HG03103 (cell line): ENCODE measurements around the gene SPG7.
"Not testable (repeated sequence)": the region's sequence is repeated elsewhere in the genome, so short reads cannot be mapped to it uniquely, and the experiment has no call there.

Source experiments
- ATAC-seq: cut with Tn5 transposase; IDR thresholded peaks from one replicate; pipeline ENCODE4 v1.9.1; 2021; ENCODE audit warnings: low read depth; ENCODE audit not compliant: unreplicated experiment

SPG7 gene

GRCh38 chr16:89507834-89508590 lies at the start of gene SPG7:
TSS of gene SPG7 (plus strand) at chr16:89508403. CDS start at chr16:89508418, 15 bp downstream.
- peak; percentile 55 for ATAC-seq

DNA sequence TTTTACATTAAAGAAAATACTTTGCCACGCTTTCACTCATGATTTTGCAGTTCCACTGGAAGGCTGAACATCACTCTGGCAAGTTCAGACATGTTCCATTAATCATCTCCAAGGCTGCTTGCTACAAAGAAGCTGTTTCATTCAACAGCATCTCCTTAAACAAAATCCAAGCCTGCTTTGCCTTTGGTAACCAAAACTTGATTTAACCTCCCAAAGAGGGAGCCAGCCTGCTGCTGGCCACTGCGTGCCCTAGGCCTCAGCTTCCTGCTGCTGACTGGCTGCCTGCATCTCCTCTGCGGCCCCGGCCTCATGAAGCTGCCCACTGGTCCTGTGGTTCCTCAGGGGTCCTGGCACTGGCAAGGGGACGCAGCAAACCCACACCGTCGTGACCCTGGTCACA lies 49.7 kb upstream of the SPG7 start:
- ATAC-seq = no peak

- ATAC-seq = no peak
These were observed 49.2 kb upstream of the SPG7 start for GRCh38 chr16:89458967-89459366.

DNA sequence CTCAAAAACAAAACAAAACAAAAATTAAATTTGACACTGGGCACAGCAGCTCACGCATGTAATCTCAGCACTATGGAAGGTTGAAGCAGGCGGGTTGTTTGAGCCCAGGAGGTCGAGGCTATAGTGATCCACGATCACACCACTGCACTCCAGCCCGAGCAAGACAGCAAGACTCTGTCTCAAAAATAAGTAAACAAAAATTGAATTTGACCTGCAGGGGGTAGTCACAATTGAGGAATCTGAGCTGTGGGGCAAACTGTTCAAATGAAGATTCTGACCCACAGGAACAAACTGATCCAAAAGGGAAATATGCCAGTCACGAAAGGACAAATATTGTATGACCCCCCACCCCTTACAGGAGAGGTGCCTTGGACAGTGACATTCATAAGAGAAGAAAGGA lies 47.6 kb upstream of the SPG7 start:
- no peak for ATAC-seq

DNA sequence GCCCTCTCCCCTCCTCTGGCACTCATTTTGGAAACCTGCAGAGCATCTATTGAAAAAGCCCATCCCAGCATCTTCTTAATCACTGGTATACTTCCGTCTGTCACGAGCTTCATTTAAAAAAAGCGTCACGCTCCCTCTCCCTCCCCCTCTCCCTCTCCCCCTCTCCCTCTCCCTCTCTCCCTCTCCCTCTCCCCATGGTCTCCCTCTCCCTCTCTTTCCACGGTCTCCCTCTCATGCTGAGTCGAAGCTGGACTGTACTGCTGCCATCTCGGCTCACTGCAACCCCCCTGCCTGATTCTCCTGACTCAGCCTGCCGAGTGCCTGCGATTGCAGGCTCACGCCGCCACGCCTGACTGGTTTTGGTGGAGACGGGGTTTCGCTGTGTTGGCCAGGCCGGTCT lies 46.3 kb upstream of the SPG7 start:
- ATAC-seq = not testable (repeated sequence)

DNA sequence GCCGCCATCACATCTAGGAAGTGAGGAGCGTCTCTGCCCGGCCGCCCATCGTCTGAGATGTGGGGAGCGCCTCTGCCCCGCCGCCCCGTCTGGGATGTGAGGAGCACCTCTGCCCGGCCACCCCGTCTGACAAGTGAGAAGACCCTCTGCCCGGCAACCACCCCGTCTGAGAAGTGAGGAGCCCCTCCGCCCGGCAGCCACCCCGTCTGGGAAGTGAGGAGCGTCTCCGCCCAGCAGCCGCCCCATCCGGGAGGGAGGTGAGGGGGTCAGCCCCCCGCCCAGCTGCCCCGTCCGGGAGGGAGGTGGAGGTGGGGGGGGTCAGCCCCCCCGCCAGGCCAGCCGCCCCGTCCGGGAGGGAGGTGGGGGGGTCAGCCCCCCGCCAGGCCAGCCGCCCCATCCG lies 45.6 kb upstream of the SPG7 start:
- ATAC-seq = not testable (repeated sequence)

GRCh38 chr16:89463312-89463711 lies 44.9 kb upstream of the SPG7 start:
- not testable (repeated sequence) for ATAC-seq

GRCh38 chr16:89466920-89467319 lies 41.3 kb upstream of the SPG7 start:
- no peak for ATAC-seq

- no peak for ATAC-seq
These were observed 40.8 kb upstream of the SPG7 start for GRCh38 chr16:89467382-89467781.

DNA sequence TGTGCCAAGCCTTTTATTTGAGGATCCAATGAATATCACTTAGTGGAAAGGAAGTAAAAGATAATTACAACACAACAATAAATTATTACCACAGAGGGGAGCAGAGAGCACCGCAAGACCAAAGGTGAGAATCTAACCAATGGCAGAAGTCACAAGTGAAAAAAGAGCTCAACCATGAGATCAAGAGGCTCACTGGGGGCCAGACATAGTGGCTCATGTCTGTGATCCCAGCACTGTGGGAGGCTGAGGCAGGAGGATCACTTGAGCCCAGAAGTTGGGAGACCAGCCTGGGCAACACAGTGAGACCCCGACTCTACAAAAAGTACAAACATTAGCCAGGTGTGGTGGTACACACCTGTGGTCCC lies 35.5 kb upstream of the SPG7 start:
- no peak for ATAC-seq

DNA sequence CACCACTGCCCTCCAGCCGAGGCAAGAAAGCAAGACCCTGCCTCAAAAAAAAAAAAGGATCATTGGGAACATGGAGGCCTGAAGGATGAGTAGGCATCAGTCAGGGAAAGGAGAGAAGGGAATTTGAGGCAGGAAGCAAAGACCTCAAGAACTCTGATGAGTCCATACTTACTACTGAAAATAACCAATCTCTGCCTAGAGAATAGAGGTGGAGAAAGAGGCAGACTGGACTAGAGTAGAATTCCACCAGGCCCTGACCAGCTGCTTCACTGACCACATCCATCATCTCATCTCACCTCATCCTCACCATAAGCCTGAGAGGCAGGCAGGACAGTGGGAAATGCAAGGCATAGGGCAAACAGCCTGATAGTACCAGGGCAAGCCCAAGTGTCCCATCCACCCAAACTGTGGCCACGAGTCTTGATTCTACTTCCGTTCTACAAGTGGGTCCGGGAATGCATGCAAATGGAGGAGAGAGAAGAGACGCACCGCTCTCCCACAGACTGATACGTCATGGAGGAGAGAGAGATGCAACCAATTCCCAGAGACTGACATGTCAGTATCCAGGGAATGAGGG lies 35.0 kb upstream of the SPG7 start:
- no peak for ATAC-seq

- ATAC-seq = no peak
These were observed 34.3 kb upstream of the SPG7 start for GRCh38 chr16:89473791-89474414.

GRCh38 chr16:89475144-89475543 lies 33.1 kb upstream of the SPG7 start:
- no peak for ATAC-seq

- peak; percentile 21 for ATAC-seq
These were observed 31.8 kb upstream of the SPG7 start for GRCh38 chr16:89476379-89476778.

DNA sequence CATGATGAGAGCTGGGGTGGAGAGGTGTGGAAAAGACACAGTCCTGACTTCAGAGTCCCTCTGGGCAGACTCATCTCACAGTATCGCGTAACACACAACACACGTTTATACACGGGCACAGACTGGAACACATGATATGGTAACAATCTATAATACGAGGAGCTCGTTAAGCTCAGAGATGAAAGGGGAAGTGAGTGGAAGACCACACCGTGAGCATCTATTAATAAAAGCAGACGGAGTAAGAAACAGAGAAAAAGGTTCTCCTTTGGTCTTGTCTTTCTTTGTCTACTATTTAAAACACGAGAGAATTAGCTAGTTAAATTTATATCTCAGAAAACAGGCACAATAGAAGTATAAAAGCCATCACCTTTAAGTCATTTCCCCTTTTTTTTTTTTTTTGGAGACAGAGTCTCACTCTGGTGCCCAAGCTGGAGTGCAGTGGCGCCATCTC lies 31.4 kb upstream of the SPG7 start:
- ATAC-seq = peak; percentile 56

- no peak for ATAC-seq
These were observed 29.5 kb upstream of the SPG7 start for GRCh38 chr16:89478576-89479221.

DNA sequence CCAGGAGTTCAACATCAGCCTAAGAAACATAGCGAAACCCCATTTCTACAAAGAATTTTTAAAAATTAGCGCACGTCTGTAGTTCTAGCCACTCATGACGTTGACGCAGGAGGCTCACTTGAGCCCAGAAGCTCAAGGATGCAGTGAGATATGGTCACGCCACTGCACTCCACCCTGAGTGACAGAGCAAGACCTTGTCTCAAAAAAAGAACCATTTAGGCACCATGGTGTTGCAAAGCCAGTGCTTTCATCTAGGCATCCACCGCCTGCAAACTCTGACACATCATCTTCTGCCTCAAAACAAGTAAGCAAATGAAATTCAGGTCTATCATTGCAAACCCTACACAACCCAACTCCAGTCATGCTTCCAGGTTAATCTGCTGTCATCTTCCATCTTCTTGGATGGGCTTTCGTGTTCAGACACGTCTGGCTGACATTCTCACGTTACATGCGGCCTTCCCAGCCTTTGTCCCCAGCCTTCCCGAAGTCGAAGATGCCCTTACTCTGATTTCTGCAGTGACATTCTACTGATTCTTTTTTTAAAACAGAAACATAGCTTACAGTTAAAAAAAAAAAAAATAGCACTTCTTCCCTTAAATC lies 26.7 kb upstream of the SPG7 start:
- ATAC-seq = no peak

DNA sequence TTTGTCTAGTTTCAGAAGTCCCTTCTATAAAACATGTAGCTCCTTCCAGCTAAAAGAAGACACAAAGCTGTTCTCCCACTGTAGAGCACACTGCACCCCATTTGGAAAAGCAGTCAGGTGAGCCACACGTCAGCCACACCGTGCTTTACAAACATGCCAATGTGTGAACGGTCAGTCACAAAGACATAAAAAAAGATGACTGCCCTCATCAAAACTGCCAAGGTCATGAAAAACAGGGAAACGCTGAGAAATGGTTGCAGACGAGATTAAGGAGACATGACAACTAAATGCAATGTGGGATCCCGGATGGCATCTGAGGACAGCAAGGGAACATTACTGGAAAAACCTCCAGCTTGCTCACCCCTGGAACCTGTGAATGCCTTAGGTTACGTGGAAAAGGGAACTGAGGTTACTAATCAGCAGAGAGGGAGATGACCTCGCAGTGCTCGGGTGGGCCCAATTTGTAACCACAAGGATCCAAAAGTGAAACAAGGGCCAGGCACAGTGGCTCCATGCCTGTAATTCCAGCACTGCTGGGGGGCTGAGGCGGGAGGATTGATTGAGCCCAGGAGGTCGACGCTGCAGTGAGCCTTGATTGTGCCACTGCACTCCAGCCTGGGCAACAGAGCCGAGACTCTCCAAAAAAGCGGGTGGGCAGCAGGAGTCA lies 25.9 kb upstream of the SPG7 start:
- ATAC-seq = no peak

GRCh38 chr16:89482817-89483205 lies 25.4 kb upstream of the SPG7 start:
- no peak for ATAC-seq

- no peak for ATAC-seq
These were observed 24.1 kb upstream of the SPG7 start for GRCh38 chr16:89484041-89484501.
